Measurements from ENCODE around the gene PHPT1.

- TF ChIP-seq, protein P1, sequence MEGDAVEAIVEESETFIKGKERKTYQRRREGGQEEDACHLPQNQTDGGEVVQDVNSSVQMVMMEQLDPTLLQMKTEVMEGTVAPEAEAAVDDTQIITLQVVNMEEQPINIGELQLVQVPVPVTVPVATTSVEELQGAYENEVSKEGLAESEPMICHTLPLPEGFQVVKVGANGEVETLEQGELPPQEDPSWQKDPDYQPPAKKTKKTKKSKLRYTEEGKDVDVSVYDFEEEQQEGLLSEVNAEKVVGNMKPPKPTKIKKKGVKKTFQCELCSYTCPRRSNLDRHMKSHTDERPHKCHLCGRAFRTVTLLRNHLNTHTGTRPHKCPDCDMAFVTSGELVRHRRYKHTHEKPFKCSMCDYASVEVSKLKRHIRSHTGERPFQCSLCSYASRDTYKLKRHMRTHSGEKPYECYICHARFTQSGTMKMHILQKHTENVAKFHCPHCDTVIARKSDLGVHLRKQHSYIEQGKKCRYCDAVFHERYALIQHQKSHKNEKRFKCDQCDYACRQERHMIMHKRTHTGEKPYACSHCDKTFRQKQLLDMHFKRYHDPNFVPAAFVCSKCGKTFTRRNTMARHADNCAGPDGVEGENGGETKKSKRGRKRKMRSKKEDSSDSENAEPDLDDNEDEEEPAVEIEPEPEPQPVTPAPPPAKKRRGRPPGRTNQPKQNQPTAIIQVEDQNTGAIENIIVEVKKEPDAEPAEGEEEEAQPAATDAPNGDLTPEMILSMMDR (IDR thresholded peaks at IDR 0.05) = no peak
- no peak for TF ChIP-seq POLR2A (IDR thresholded peaks at IDR 0.05)
Measured at GRCh38 chr9:136855461-136856078, 6.4 kb downstream of the PHPT1 start.

Data from right lobe of liver (tissue), 4 donors.